ENCODE data around the gene TDRD7.

- TF ChIP-seq CREB1 (IDR thresholded peaks at IDR 0.05; ENCODE audit: low read depth) (no peak), FOXM1 (IDR thresholded peaks at IDR 0.05; ENCODE audit: borderline replicate concordance, low read depth) (no peak), RAD21 (IDR thresholded peaks at IDR 0.05; ENCODE audit: low read depth) (no peak), NFIC (IDR thresholded peaks at IDR 0.05) (no peak), EP300 (IDR thresholded peaks at IDR 0.05; ENCODE audit: borderline replicate concordance) (no peak)
Observed at GRCh38 chr9:97525451-97525850, 113.6 kb downstream of the TDRD7 start.

Measured in Ishikawa (cell line).